ENCODE measurements around the gene COL9A3.

Gene COL9A3

DNA sequence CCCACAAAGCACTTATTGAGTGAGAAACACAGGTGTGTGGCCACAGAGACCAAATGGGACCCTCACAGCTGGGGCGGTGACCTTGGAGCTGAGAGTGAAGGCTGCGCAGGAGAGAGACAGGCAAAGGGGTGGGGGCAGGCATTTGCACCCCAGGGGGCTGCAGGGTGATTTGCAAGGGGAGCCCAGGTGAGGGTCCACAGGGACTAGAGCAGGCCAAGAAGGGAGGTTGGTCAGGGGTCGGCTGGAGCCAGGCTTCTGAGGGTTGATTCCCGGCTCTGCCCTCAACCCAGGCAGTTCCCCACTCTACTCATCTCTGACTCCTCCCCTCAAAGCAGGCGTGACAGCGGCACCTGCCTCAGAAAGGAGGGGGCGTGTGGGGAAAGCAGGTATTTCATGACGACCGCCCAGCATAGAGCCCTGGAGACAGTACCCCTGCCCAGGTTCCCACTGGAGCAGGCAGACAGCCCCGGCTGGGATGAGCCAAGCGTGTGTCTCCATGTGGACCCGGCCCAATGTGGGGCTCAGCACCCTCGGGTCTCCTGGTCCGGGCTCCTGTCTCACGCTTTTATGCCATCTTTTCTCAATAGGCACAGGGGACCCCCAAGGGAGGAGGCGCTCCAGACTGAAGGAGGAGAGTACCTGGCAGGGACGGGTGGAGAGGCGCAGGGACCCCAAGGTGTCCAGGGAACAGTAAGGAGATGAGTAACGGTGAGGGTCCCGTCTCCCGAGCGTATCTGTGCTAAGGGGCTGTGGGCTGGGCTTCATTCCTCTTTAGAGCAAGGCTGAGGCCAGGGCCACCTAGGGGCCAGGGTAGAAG, 23.7 kb upstream of the COL9A3 start:
- H3K4me2 ChIP-seq (ENCODE audit: insufficient read depth, low read length, poor library complexity, severe bottlenecking), result no peak overlapping the region
- peak overlapping the region; percentile 90 for H3K14ac ChIP-seq (ENCODE audit: low read length)
- peak overlapping the region; percentile 96 for H2AK5ac ChIP-seq (ENCODE audit: low read depth, low read length)
- no peak overlapping the region for H3K9ac ChIP-seq (ENCODE audit: low read depth, low read length, poor library complexity)
- peaks cover 4 to 30% (median 9%) of the 10 kb centered on the region in 3 experiments for H3K27me3 ChIP-seq (ENCODE audit: control insufficient read depth in 3 of 3, insufficient read depth in 3 of 3, low read depth in 1 of 3, low read length in 3 of 3)
- no peak overlapping the region for H2BK120ac ChIP-seq (ENCODE audit: low read depth, low read length)
- DNase-seq (ENCODE audit: low spot score), result no peak
- no peak overlapping the region for H2BK5ac ChIP-seq (ENCODE audit: low read length)
- peak overlapping the region; percentile 98 for H2BK15ac ChIP-seq (ENCODE audit: low read length)
- H4K91ac ChIP-seq (ENCODE audit: low read depth, low read length, poor library complexity), result no peak overlapping the region
- no peak overlapping the region for H2BK12ac ChIP-seq (ENCODE audit: low read length)
- no peak overlapping the region for H4K8ac ChIP-seq (ENCODE audit: low read depth, low read length)
- no peak overlapping the region for H3K4ac ChIP-seq (ENCODE audit: low read length)
- H3K9me3 ChIP-seq (replicated peaks in 1 of 2; ENCODE audit: control insufficient read depth in 2 of 2, insufficient read depth in 1 of 2, low read depth in 1 of 2, low read length in 2 of 2), result peaks cover 0 to 2% of the 10 kb centered on the region in 2 donors
- H2AFZ ChIP-seq (ENCODE audit: low read length), result peak overlapping the region; percentile 97
- H3K36me3 ChIP-seq (replicated peaks in 1 of 2; ENCODE audit: control insufficient read depth in 2 of 2, insufficient read depth in 2 of 2, low read length in 2 of 2), result peaks cover 2 to 8% of the 10 kb centered on the region in 2 donors
- peaks cover 14 to 19% of the 10 kb centered on the region in 2 donors for H3K4me1 ChIP-seq (ENCODE audit: control insufficient read depth in 2 of 2, insufficient read depth in 1 of 2, low read depth in 1 of 2, low read length in 2 of 2)
- no CpG with 5 or more reads among the region's 22 CpGs for WGBS, 2 donors (ENCODE audit: extremely low coverage in 2 of 2, insufficient read length in 2 of 2, insufficient replicate concordance in 1 of 2)
- H3K4me3 ChIP-seq (ENCODE audit: low read length in 2 of 2), result no peak overlapping the region
- peaks cover 4% of the 10 kb centered on the region for H3K79me1 ChIP-seq (ENCODE audit: low read depth, low read length)
- no peak overlapping the region for H3K27ac ChIP-seq (replicated peaks; ENCODE audit: low read length)
- peak overlapping the region; percentile 98 for H3K18ac ChIP-seq (ENCODE audit: low read length)
- no peak overlapping the region for H3K23ac ChIP-seq (ENCODE audit: low read depth, low read length, poor library complexity)

DNA sequence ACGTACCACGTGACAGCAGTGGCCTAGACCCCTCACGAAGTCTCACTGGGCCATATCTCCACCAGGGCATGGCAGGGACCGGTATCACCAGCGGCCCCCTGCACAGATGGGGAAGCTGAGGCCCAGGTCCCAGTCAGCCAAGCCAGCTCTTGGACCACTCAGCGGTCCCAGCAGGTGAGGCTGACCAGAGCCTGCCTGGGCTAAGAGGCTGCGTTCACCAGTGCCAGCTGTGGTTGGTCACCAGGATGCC, 23.2 kb upstream of the COL9A3 start:
- peak overlapping the region; percentile 90 for H3K14ac ChIP-seq (ENCODE audit: low read length)
- H2BK5ac ChIP-seq (ENCODE audit: low read length), result no peak overlapping the region
- peak overlapping the region; percentile 97 for H2AFZ ChIP-seq (ENCODE audit: low read length)
- peak overlapping the region; percentile 34 to 39 for H3K4me3 ChIP-seq (ENCODE audit: low read length in 2 of 2)
- H3K4me2 ChIP-seq (ENCODE audit: insufficient read depth, low read length, poor library complexity, severe bottlenecking), result peak overlapping the region; percentile 64
- peaks cover 14 to 16% of the 10 kb centered on the region in 2 donors for H3K4me1 ChIP-seq (ENCODE audit: control insufficient read depth in 2 of 2, insufficient read depth in 1 of 2, low read depth in 1 of 2, low read length in 2 of 2)
- no peak overlapping the region for H3K27ac ChIP-seq (replicated peaks; ENCODE audit: low read length)
- H2BK15ac ChIP-seq (ENCODE audit: low read length), result peak overlapping the region; percentile 98
- no CpG with 5 or more reads among the region's 7 CpGs for WGBS, 2 donors (ENCODE audit: extremely low coverage in 2 of 2, insufficient read length in 2 of 2, insufficient replicate concordance in 1 of 2)
- peak overlapping the region; percentile 31 for H3K4ac ChIP-seq (ENCODE audit: low read length)
- H4K91ac ChIP-seq (ENCODE audit: low read depth, low read length, poor library complexity), result peak overlapping the region; percentile 76
- H3K9me3 ChIP-seq (replicated peaks in 1 of 2; ENCODE audit: control insufficient read depth in 2 of 2, insufficient read depth in 1 of 2, low read depth in 1 of 2, low read length in 2 of 2), result peaks cover 0 to 2% of the 10 kb centered on the region in 2 donors
- peaks cover 4% of the 10 kb centered on the region for H3K79me1 ChIP-seq (ENCODE audit: low read depth, low read length)
- H2BK120ac ChIP-seq (ENCODE audit: low read depth, low read length), result peak overlapping the region; percentile 89
- H2AK5ac ChIP-seq (ENCODE audit: low read depth, low read length), result peak overlapping the region; percentile 96
- peak overlapping the region; percentile 98 for H3K18ac ChIP-seq (ENCODE audit: low read length)
- peak overlapping the region; percentile 75 for H4K8ac ChIP-seq (ENCODE audit: low read depth, low read length)
- peak overlapping the region; percentile 99 for H2BK12ac ChIP-seq (ENCODE audit: low read length)
- peak overlapping the region; percentile 74 for H3K9ac ChIP-seq (ENCODE audit: low read depth, low read length, poor library complexity)
- H3K23ac ChIP-seq (ENCODE audit: low read depth, low read length, poor library complexity), result peak overlapping the region; percentile 35
- DNase-seq (ENCODE audit: low spot score), result no peak
- H3K27me3 ChIP-seq (ENCODE audit: control insufficient read depth in 3 of 3, insufficient read depth in 3 of 3, low read depth in 1 of 3, low read length in 3 of 3), result peaks cover 4 to 30% (median 9%) of the 10 kb centered on the region in 3 experiments
- peaks cover 2 to 14% of the 10 kb centered on the region in 2 donors for H3K36me3 ChIP-seq (replicated peaks in 1 of 2; ENCODE audit: control insufficient read depth in 2 of 2, insufficient read depth in 2 of 2, low read length in 2 of 2)

DNA sequence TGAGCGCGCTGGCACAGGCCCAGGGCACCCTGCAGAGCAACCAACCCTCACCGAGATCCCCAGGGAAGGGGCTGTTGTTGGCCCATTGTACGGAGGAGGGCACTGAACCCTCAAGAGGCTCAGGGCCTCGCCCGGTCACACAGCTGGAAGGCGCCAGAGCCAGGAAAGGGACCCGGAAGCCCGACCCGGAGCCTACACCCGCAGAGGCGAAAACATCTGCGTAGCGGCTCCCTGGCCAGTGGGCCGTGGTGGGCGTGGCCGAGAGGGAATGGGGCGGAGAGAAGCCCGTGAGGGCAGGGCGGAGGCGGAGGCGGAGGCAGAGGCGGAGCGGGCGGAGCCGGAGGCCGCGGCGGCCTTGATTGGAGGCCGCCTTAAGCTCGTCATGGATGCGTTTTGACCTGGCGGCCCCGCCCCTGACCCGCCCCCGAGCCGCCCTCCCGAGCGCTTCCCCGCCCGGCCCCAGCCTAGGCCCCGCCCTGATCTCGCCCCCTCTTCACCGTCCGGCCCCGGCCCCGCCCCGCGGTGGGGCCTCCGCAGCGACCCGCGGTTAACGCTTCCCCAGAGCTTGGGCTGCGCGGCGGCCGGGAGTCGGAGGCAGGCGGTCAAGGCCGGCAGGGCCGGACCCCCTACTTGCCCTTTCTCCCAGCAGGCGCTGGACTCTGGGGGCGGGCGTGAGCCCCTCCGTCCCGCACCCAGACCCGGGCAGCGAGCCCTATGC, 22.7 kb upstream of the COL9A3 start:
- Histone ChIP-seq H3K4ac (ENCODE audit: low read length) (peak overlapping the region; percentile 31), H3K9me3 (replicated peaks in 1 of 2; ENCODE audit: control insufficient read depth in 2 of 2, insufficient read depth in 1 of 2, low read depth in 1 of 2, low read length in 2 of 2) (peaks cover 0 to 2% of the 10 kb centered on the region in 2 donors), H2BK15ac (ENCODE audit: low read length) (peak overlapping the region; percentile 98), H4K91ac (ENCODE audit: low read depth, low read length, poor library complexity) (peak overlapping the region; percentile 76), H3K14ac (ENCODE audit: low read length) (peak overlapping the region; percentile 90), H3K23ac (ENCODE audit: low read depth, low read length, poor library complexity) (peak overlapping the region; percentile 35), H3K36me3 (replicated peaks in 1 of 2; ENCODE audit: control insufficient read depth in 2 of 2, insufficient read depth in 2 of 2, low read length in 2 of 2) (peaks cover 7 to 18% of the 10 kb centered on the region in 2 donors), H3K4me1 (ENCODE audit: control insufficient read depth in 2 of 2, insufficient read depth in 1 of 2, low read depth in 1 of 2, low read length in 2 of 2) (peaks cover 14 to 15% of the 10 kb centered on the region in 2 donors), H3K79me1 (ENCODE audit: low read depth, low read length) (peaks cover 4% of the 10 kb centered on the region), H4K8ac (ENCODE audit: low read depth, low read length) (peak overlapping the region; percentile 75), H2AK5ac (ENCODE audit: low read depth, low read length) (peak overlapping the region; percentile 96), H2BK5ac (ENCODE audit: low read length) (no peak overlapping the region), H2BK12ac (ENCODE audit: low read length) (peak overlapping the region; percentile 99), H2AFZ (ENCODE audit: low read length) (peak overlapping the region; percentile 97), H3K27me3 (ENCODE audit: control insufficient read depth in 3 of 3, insufficient read depth in 3 of 3, low read depth in 1 of 3, low read length in 3 of 3) (peaks cover 4 to 30% (median 9%) of the 10 kb centered on the region in 3 experiments), H3K27ac (replicated peaks; ENCODE audit: low read length) (no peak overlapping the region), H2BK120ac (ENCODE audit: low read depth, low read length) (peak overlapping the region; percentile 89), H3K9ac (ENCODE audit: low read depth, low read length, poor library complexity) (peak overlapping the region; percentile 74), H3K4me3 (ENCODE audit: low read length in 2 of 2) (peak overlapping the region; percentile 67 to 84), H3K18ac (ENCODE audit: low read length) (peak overlapping the region; percentile 98), H3K4me2 (ENCODE audit: insufficient read depth, low read length, poor library complexity, severe bottlenecking) (peak overlapping the region; percentile 82)
- DNase-seq (ENCODE audit: low spot score), result peak; percentile 95
- WGBS, 2 donors (ENCODE audit: extremely low coverage in 2 of 2, insufficient read length in 2 of 2, insufficient replicate concordance in 1 of 2), result no CpG with 5 or more reads among the region's 69 CpGs

Measured in neuronal stem cell (in vitro differentiated cells).